ENCODE data around the gene YJEFN3.

YJEFN3 gene

GRCh38 chr19:19523177-19523576 is 5.5 kb upstream of the YJEFN3 start:
- in situ Hi-C loops (cut with MboI; ENCODE audit: low sequenced_read_pairs): no loop called here
- H3K4me3 ChIP-seq: no peak overlapping the region
- H3K9me3 ChIP-seq: no peaks in the 10 kb centered on the region
- no peaks in the 10 kb centered on the region for H3K4me1 ChIP-seq
- H3K36me3 ChIP-seq (replicated peaks): peaks cover 45% of the 10 kb centered on the region
- DNase-seq (ENCODE audit: low spot score in 2 of 2): no peak
- H3K27me3 ChIP-seq (ENCODE audit: low read depth): no peaks in the 10 kb centered on the region

DNA sequence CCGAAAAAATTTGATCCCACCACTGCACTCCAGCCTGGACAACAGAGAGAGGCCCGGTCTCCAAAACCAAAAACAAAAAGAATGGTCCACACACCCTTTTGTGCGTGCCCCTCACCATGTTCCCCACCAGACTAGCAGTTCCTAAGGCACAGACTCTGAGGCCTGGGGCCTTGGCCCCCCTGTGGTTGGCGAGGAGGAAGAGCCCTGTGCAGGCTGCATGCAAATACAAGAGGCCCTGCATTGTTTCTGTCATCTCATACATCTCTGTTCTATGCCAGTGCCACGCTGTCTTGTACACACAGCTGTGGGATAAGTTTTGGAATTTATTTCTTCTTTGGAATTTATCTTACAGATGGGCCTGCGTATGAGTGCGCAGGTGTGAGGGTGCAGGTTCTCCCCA is 4.7 kb upstream of the YJEFN3 start:
- H3K9me3 ChIP-seq: no peaks in the 10 kb centered on the region
- H3K4me3 ChIP-seq: no peak overlapping the region
- no peaks in the 10 kb centered on the region for H3K4me1 ChIP-seq
- no peaks in the 10 kb centered on the region for H3K27me3 ChIP-seq (ENCODE audit: low read depth)
- DNase-seq (ENCODE audit: low spot score in 2 of 2): no peak
- in situ Hi-C loops (cut with MboI; ENCODE audit: low sequenced_read_pairs): no loop called here
- peaks cover 48% of the 10 kb centered on the region for H3K36me3 ChIP-seq (replicated peaks)

- in situ Hi-C loops (cut with MboI; ENCODE audit: low sequenced_read_pairs): loop anchor here (25.0 kb wide), 1 partner anchor 437 kb away; no protein-coding TSS in a partner anchor
- Histone ChIP-seq H3K27me3 (ENCODE audit: low read depth) (no peaks in the 10 kb centered on the region), H3K4me1 (no peaks in the 10 kb centered on the region), H3K9me3 (no peaks in the 10 kb centered on the region), H3K36me3 (replicated peaks) (peaks cover 35% of the 10 kb centered on the region), H3K4me3 (no peak overlapping the region)
- no peak for DNase-seq (ENCODE audit: low spot score in 2 of 2)
These were observed 2.9 kb upstream of the YJEFN3 start for GRCh38 chr19:19525611-19526380.

- in situ Hi-C loops (cut with MboI; ENCODE audit: low sequenced_read_pairs): loop anchor here (25.0 kb wide), 1 partner anchor 436 kb away; no protein-coding TSS in a partner anchor
- H3K4me1 ChIP-seq: no peaks in the 10 kb centered on the region
These were observed 1.9 kb upstream of the YJEFN3 start for GRCh38 chr19:19526581-19527370.

GRCh38 chr19:19527371-19527656 is 1.4 kb upstream of the YJEFN3 start:
- Histone ChIP-seq H3K9me3 (no peaks in the 10 kb centered on the region), H3K4me3 (no peak overlapping the region), H3K4me1 (no peaks in the 10 kb centered on the region), H3K27me3 (ENCODE audit: low read depth) (no peaks in the 10 kb centered on the region), H3K36me3 (replicated peaks) (peaks cover 31% of the 10 kb centered on the region)
- no peak for DNase-seq (ENCODE audit: low spot score in 2 of 2)
- in situ Hi-C loops (cut with MboI; ENCODE audit: low sequenced_read_pairs): loop anchor here (25.0 kb wide), 1 partner anchor 435 kb away; no protein-coding TSS in a partner anchor

More at GRCh38 chr19:19526581-19527370, 1.9 kb upstream of the YJEFN3 start:
- H3K36me3 ChIP-seq (replicated peaks): peaks cover 31% of the 10 kb centered on the region
- no peaks in the 10 kb centered on the region for H3K27me3 ChIP-seq (ENCODE audit: low read depth)
- DNase-seq (ENCODE audit: low spot score in 2 of 2): no peak
- H3K9me3 ChIP-seq: no peaks in the 10 kb centered on the region
- no peak overlapping the region for H3K4me3 ChIP-seq

DNA sequence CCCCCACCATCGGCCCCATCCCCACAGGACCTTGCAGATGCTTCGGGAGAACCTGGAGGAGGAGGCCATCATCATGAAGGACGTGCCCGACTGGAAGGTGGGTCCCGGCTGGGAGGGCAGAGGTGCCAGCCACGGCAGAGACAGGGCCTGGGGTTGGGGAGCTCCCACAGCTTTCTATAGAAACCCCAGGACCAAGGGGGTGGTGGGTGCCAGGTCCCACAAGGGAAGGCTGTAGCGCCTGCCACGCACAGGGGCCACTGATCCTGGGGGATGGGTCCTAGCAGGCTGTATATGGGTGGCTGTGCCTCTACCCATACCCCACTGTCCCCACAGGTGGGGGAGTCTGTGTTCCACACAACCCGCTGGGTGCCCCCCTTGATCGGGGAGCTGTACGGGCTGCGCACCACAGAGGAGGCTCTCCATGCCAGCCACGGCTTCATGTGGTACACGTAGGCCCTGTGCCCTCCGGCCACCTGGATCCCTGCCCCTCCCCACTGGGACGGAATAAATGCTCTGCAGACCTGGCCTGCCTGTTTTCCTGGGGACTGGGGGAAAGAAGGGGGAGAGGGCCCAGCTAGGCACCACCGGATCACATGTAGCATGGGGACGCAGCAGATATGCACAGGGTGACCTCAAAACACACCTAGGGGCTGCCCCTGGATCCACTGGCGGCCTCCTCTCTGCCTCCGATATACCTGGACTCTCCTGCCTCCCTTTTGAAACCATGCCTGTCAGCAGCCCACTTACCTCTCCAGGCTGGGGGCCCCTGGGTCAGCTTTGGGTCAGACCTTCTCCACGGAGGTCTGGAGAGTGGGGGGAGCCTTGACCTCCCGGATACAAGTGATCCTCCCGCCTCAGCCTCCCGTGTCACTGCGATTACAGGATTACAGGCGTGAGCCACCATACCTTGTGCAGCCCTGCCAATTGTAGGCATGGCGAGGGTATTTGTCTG is 761 bp upstream of the YJEFN3 start:
- in situ Hi-C loops (cut with MboI; ENCODE audit: low sequenced_read_pairs): loop anchor here (25.0 kb wide), 1 partner anchor 434 kb away; no protein-coding TSS in a partner anchor
- peaks cover 27% of the 10 kb centered on the region for H3K36me3 ChIP-seq (replicated peaks)
- H3K9me3 ChIP-seq: no peaks in the 10 kb centered on the region
- H3K4me3 ChIP-seq: no peak overlapping the region
- H3K27me3 ChIP-seq (ENCODE audit: low read depth): no peaks in the 10 kb centered on the region
- H3K4me1 ChIP-seq: no peaks in the 10 kb centered on the region
- DNase-seq (ENCODE audit: low spot score in 2 of 2): no peak

DNA sequence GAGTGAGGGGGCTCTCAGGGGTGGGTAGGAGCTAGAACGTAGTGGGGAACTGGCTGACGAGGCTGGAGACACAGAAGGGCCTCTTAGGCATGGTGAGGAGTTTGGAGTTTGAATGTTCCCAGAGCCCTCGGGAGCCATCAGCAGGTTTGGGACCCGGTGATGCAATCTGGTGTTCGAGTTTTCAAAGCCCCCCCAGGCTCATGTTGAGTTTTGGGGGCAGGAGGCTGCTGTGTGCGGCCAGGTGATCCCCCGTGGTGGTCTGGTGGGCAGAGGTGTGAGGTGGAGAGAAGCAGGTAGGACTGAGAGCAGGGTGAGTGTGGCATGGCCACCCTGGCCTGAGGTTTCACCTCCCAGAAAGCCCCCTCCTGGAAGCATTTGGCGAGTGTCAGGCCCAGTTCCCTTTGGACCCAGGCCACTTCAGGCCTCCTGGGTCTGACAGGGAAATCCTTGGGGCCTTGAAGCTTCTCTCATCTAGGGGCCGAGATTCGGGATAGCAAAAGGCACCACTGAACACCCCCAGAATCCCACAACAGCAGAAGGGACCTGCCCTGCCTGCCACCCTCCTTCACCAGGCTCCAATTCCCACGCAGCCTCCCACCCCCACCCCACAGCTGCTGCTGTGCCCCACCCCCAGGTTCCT is 1.2 kb downstream of the YJEFN3 start:
- DNase-seq (ENCODE audit: low spot score in 2 of 2): no peak
- Histone ChIP-seq H3K36me3 (replicated peaks) (peaks cover 17% of the 10 kb centered on the region), H3K9me3 (no peaks in the 10 kb centered on the region), H3K4me3 (no peak overlapping the region), H3K4me1 (no peaks in the 10 kb centered on the region), H3K27me3 (ENCODE audit: low read depth) (no peaks in the 10 kb centered on the region)
- in situ Hi-C loops (cut with MboI; ENCODE audit: low sequenced_read_pairs): loop anchor here (25.0 kb wide), 1 partner anchor 432 kb away; no protein-coding TSS in a partner anchor

DNA sequence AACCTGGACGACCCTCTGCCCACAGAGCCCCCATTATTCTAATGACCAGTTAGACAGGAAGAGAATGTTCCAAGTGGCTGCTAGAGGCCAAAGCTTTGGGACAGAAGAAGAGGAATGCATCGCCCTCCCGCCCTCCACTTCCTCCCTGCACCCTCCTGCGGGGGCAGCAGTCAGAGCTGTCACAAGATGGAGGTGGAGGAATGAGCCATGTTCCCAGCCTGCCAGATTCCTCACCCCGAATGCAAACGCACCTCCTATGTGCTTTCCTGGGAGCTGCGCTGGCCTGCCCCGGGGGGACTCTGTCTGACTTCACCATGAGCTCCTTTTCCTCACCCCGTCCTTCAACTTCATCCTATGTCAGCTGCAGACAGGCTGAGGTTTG is 1.7 kb downstream of the YJEFN3 start:
- H3K36me3 ChIP-seq (replicated peaks): peaks cover 14% of the 10 kb centered on the region
- H3K4me1 ChIP-seq: no peaks in the 10 kb centered on the region
- in situ Hi-C loops (cut with MboI; ENCODE audit: low sequenced_read_pairs): loop anchor here (25.0 kb wide), 1 partner anchor 432 kb away; no protein-coding TSS in a partner anchor
- H3K27me3 ChIP-seq (ENCODE audit: low read depth): no peaks in the 10 kb centered on the region
- no peak overlapping the region for H3K4me3 ChIP-seq
- H3K9me3 ChIP-seq: no peaks in the 10 kb centered on the region
- no peak for DNase-seq (ENCODE audit: low spot score in 2 of 2)

GRCh38 chr19:19530889-19531288 is 2.2 kb downstream of the YJEFN3 start:
- Histone ChIP-seq H3K9me3 (no peaks in the 10 kb centered on the region), H3K36me3 (replicated peaks) (peaks cover 13% of the 10 kb centered on the region), H3K27me3 (ENCODE audit: low read depth) (no peaks in the 10 kb centered on the region), H3K4me3 (no peak overlapping the region), H3K4me1 (no peaks in the 10 kb centered on the region)
- in situ Hi-C loops (cut with MboI; ENCODE audit: low sequenced_read_pairs): loop anchor here (25.0 kb wide), 1 partner anchor 431 kb away; no protein-coding TSS in a partner anchor
- DNase-seq (ENCODE audit: low spot score in 2 of 2): no peak

DNA sequence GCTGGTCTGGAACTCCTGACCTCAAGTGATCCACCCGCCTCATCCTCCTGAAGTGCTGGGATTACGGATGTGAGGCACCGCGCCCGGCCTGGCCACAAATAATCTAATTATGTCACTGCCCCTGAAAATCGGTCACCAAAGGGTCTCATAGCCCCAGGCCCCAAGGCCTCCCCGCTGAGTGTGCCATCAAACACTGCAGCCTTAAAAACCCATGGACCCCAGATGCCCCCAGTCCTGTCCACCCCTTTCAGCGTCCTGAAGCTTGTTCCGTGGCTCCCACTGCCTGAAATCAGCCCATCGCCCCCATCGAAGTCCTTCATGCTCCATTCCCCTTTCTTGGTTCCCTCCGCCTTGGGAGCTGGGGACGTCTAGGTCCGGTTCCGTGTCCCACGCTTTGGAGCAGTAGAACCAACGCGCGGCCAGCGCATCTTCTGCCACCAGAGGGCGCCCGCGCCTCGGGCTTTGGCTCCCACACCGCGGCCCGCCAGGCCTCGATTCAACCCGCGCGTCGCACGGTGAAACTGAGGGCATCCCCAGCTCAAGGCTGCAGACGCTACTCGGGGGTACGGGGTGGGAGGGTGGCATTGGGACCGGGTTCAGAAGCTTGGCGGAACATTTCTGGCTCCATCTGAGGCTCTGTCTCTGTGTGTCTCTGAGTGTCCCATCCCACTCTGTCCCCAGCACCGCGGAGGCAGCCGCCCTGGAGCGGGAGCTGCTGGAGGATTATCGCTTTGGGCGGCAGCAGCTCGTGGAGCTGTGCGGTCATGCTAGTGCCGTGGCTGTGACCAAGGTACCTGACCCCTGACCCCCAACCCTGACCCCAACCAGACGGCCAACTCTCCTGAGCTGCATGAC is 3.5 kb downstream of the YJEFN3 start:
- Histone ChIP-seq H3K4me3 (no peak overlapping the region), H3K4me1 (no peaks in the 10 kb centered on the region), H3K27me3 (ENCODE audit: low read depth) (no peaks in the 10 kb centered on the region), H3K36me3 (replicated peaks) (peaks cover 13% of the 10 kb centered on the region), H3K9me3 (no peaks in the 10 kb centered on the region)
- in situ Hi-C loops (cut with MboI; ENCODE audit: low sequenced_read_pairs): loop anchor here (25.0 kb wide), 1 partner anchor 430 kb away; no protein-coding TSS in a partner anchor
- DNase-seq (ENCODE audit: low spot score in 2 of 2): peak; percentile 44 to 89

- no peak overlapping the region for H3K4me3 ChIP-seq
- in situ Hi-C loops (cut with MboI; ENCODE audit: low sequenced_read_pairs): loop anchor here (25.0 kb wide), 1 partner anchor 429 kb away; no protein-coding TSS in a partner anchor
These were observed 4.3 kb downstream of the YJEFN3 start for GRCh38 chr19:19532806-19533701.

More at GRCh38 chr19:19532806-19533701, 4.3 kb downstream of the YJEFN3 start:
- no peak for DNase-seq (ENCODE audit: low spot score in 2 of 2)
- H3K9me3 ChIP-seq: no peaks in the 10 kb centered on the region
- H3K4me1 ChIP-seq: no peaks in the 10 kb centered on the region
- peaks cover 4% of the 10 kb centered on the region for H3K36me3 ChIP-seq (replicated peaks)
- H3K27me3 ChIP-seq (ENCODE audit: low read depth): no peaks in the 10 kb centered on the region

All from HAP-1 (cell line).